Measurements from ENCODE around the gene CCDC24. TPM values are rescaled to one million over a fixed set of nuclear protein-coding genes. Genes with fewer than 3 reads are reported as not detected.

CCDC24 gene
- total and polyA plus RNA-seq, 9 of the 15 experiments (the other 6 are each of a cell fraction or from before 2014, with no cell fraction given): 0.31 to 4.5 (median 1.5) TPM

DNA sequence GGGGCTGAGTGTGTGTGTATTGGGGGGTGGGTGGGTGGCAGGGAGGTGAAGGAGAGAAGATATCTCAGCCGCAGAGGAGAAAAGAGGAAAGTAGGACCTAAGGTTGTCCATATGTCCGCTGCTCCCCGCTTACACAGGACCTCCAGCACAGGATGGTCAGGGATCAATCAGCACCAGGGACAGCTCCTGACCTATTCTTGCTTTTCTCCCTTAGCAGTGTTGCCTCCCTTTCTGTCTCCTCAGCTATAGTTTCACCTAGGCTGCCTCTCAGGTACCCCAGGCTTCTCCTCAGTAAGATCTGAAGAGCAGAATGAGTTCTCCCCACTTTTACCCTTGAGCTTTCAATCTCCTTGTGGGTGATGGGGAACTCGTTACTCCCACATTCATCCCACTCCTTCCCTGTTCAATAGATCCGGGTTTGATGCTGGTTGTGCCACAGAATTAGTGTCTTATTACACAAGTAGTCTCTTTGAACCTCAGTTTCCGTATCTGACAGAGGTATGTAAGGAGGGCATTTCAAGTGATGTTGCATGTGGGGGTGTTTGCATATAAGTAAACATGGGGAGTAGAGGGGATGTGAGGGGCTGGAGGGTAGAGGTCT, 23.0 kb upstream of the CCDC24 start:
- ATAC-seq: peak; percentile 38
- H4K20me1 ChIP-seq (replicated peaks; ENCODE audit: control insufficient read depth, insufficient read depth, low read length): no peaks in the 10 kb centered on the region
- H3K27me3 ChIP-seq (ENCODE audit: control insufficient read depth in 2 of 2, insufficient read depth in 2 of 2, low read length in 2 of 2): no peaks in the 10 kb centered on the region
- no peak overlapping the region for H3K27ac ChIP-seq (ENCODE audit: extremely low read depth, low read depth, low read length)
- in situ Hi-C loops (cut with MboI): no loop called here
- H3K9ac ChIP-seq (ENCODE audit: insufficient read depth in 1 of 2, low read depth in 2 of 2, low read length in 2 of 2): no peak overlapping the region
- H3K9me3 ChIP-seq (replicated peaks; ENCODE audit: control insufficient read depth, insufficient read depth, low read depth, low read length): no peaks in the 10 kb centered on the region
- intact Hi-C loops (cut with micrococcal nuclease): no loop called here
- FAIRE-seq: peak; percentile 80
- ChIA-PET CTCF (ENCODE audit: low intra/inter-chr PET ratio) (no interaction called here), POLR2A (interaction anchor here (0.6 to 0.8 kb wide), 2 partner anchors 19 to 33 kb away, joined by 3 read pairs; no protein-coding TSS in a partner anchor)
- DNase-seq (ENCODE audit: extremely low read depth in 1 of 4, low spot score in 3 of 4): peak; percentile 68 to 74 (median 72)
- no peak overlapping the region for H3K4me2 ChIP-seq (ENCODE audit: insufficient read depth, low read length)
- peaks cover 6 to 25% of the 10 kb centered on the region in 2 experiments; a peak in 4 of 5 replicates for H3K4me1 ChIP-seq (replicated peaks in 1 of 2; ENCODE audit: control insufficient read depth in 2 of 2, insufficient read depth in 2 of 2, low read length in 2 of 2)
- peaks cover 16% of the 10 kb centered on the region for H3K79me2 ChIP-seq (ENCODE audit: control insufficient read depth, insufficient read depth, low read length)
- WGBS (ENCODE audit: insufficient coverage, low coverage, missing lambda C conversion rate): 75% methylated on average over 6 of the region's 6 CpGs
- no peak overlapping the region for H3K4me3 ChIP-seq
- H3K9me1 ChIP-seq (ENCODE audit: control insufficient read depth, insufficient read depth, low read length): peaks cover 4% of the 10 kb centered on the region
- H2AFZ ChIP-seq (ENCODE audit: low read depth, low read length): no peak overlapping the region
- peaks cover 38% of the 10 kb centered on the region for H3K36me3 ChIP-seq (ENCODE audit: control insufficient read depth, insufficient read depth, low read length)
- no TSS peak for BruUV-seq (replicated peaks)
- TF ChIP-seq MTA3 (IDR thresholded peaks at IDR 0.05; ENCODE audit: borderline replicate concordance) (no peak), ESRRA (IDR thresholded peaks at IDR 0.05; ENCODE audit: borderline replicate concordance, low read depth) (no peak), CREM (IDR thresholded peaks at IDR 0.05; ENCODE audit: low read depth) (0 out of 2 replicates have a peak, but pooled peaks have one; percentile 28), CBX3 (IDR thresholded peaks at IDR 0.05; ENCODE audit: borderline replicate concordance in 1 of 2, low read length in 2 of 2) (peak; percentile 85 to 91; a peak in 2 of 3 replicates), SMAD1 (IDR thresholded peaks at IDR 0.05; ENCODE audit: low read depth, low read length, partially characterized antibody) (no peak), ZNF263 (CRISPR knock-in tag; IDR thresholded peaks at IDR 0.05; ENCODE audit: borderline replicate concordance) (peak; percentile 56), SIX5 (IDR thresholded peaks at IDR 0.05; ENCODE audit: borderline replicate concordance in 1 of 2, insufficient read depth in 1 of 2, low read depth in 1 of 2, low read length in 2 of 2) (no peak), BACH1 (tag; IDR thresholded peaks at IDR 0.05) (no peak), HDAC6 (IDR thresholded peaks at IDR 0.05; ENCODE audit: low read depth, low read length) (no peak)
- TF ChIP-seq, protein P1, sequence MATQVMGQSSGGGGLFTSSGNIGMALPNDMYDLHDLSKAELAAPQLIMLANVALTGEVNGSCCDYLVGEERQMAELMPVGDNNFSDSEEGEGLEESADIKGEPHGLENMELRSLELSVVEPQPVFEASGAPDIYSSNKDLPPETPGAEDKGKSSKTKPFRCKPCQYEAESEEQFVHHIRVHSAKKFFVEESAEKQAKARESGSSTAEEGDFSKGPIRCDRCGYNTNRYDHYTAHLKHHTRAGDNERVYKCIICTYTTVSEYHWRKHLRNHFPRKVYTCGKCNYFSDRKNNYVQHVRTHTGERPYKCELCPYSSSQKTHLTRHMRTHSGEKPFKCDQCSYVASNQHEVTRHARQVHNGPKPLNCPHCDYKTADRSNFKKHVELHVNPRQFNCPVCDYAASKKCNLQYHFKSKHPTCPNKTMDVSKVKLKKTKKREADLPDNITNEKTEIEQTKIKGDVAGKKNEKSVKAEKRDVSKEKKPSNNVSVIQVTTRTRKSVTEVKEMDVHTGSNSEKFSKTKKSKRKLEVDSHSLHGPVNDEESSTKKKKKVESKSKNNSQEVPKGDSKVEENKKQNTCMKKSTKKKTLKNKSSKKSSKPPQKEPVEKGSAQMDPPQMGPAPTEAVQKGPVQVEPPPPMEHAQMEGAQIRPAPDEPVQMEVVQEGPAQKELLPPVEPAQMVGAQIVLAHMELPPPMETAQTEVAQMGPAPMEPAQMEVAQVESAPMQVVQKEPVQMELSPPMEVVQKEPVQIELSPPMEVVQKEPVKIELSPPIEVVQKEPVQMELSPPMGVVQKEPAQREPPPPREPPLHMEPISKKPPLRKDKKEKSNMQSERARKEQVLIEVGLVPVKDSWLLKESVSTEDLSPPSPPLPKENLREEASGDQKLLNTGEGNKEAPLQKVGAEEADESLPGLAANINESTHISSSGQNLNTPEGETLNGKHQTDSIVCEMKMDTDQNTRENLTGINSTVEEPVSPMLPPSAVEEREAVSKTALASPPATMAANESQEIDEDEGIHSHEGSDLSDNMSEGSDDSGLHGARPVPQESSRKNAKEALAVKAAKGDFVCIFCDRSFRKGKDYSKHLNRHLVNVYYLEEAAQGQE (IDR thresholded peaks at IDR 0.05; ENCODE audit: borderline replicate concordance): peak; percentile 99
- TF ChIP-seq, protein P1 (CRISPR knock-in tag; IDR thresholded peaks at IDR 0.05; ENCODE audit: low read depth): peak; percentile 96
- TF ChIP-seq, protein P2, sequence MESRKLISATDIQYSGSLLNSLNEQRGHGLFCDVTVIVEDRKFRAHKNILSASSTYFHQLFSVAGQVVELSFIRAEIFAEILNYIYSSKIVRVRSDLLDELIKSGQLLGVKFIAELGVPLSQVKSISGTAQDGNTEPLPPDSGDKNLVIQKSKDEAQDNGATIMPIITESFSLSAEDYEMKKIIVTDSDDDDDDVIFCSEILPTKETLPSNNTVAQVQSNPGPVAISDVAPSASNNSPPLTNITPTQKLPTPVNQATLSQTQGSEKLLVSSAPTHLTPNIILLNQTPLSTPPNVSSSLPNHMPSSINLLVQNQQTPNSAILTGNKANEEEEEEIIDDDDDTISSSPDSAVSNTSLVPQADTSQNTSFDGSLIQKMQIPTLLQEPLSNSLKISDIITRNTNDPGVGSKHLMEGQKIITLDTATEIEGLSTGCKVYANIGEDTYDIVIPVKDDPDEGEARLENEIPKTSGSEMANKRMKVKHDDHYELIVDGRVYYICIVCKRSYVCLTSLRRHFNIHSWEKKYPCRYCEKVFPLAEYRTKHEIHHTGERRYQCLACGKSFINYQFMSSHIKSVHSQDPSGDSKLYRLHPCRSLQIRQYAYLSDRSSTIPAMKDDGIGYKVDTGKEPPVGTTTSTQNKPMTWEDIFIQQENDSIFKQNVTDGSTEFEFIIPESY (CRISPR knock-in tag; IDR thresholded peaks at IDR 0.05): peak; percentile 84
